Adipose tissue (tissue), 3 donors: Measurements from ENCODE around the gene ZNF628. TPM values are rescaled to one million over a fixed set of nuclear protein-coding genes. Genes with fewer than 3 reads are reported as not detected.

Experiments used
- H3K27ac ChIP-seq: one replicate; pipeline ENCODE4 v1.5.1; 2013; ENCODE audit warnings: low read depth, low read length
- WGBS, 3 donors: extraction: QIAGEN DNeasy Blood & Tissue Kit; methylation state at CpG; one replicate each; pipeline ENCODE4 v1.1.7; 2013; 5-methylcytosine and 5-hydroxymethylcytosine counted together
- polyA plus RNA-seq, 3 donors: library from polyadenylated mRNA; stranded (reverse); fragments of 200-250 nt; gene quantifications; one replicate each; pipeline ENCODE4 v1.2.3, GENCODE V29; 2013
- donor health status: healthy with polysubstance abuse.
- donor health status: Bipolar disorder and iron deficiency.
- donor health status: healthy.

The ZNF628 gene
- 1 to 10 TPM; 1.9 to 5.6 (median 4.0) TPM for polyA plus RNA-seq

- H3K27ac ChIP-seq: peak within 1 kb of the TSS; percentile 86
- 1% methylated on average over 51 to 61 of the region's 61 CpGs for WGBS, 3 donors
Observed at GRCh38 chr19:55476100-55476775, at the start of gene ZNF628. TSS of gene ZNF628 (plus strand) at chr19:55476617. CDS start at chr19:55479911, 3,294 bp downstream.

DNA sequence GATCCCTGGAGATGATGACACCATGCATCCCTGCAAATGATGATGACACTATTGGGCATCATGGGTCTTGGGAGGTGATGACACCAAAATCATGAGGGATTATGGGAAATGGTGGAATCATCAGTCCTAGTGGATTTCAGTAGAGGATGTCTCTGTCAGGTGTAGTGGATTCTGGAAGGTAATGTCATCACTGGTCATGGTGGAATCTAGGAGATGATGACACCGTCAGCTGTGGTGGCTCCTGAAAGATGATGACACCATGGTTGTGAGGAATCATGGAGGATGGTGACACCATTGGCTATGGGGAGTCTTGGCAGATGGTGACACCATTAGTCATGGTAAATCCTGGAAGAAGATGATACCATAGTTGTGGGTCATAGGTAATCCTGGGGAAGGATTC lies 45.2 kb upstream of the ZNF628 start:
- H3K27ac ChIP-seq: no peak overlapping the region
- WGBS, 3 donors: 86 to 94% (median 92%) methylated on average over 1 of the region's 1 CpG

- H3K27ac ChIP-seq: no peak overlapping the region
- 81 to 86% (median 85%) methylated on average over 14 of the region's 14 CpGs for WGBS, 3 donors
Observed at GRCh38 chr19:55432241-55432959, 44.0 kb upstream of the ZNF628 start.

GRCh38 chr19:55433292-55433691 lies 43.1 kb upstream of the ZNF628 start:
- no peak overlapping the region for H3K27ac ChIP-seq
- 5 to 13% (median 10%) methylated on average over 42 to 48 of the region's 48 CpGs for WGBS, 3 donors

DNA sequence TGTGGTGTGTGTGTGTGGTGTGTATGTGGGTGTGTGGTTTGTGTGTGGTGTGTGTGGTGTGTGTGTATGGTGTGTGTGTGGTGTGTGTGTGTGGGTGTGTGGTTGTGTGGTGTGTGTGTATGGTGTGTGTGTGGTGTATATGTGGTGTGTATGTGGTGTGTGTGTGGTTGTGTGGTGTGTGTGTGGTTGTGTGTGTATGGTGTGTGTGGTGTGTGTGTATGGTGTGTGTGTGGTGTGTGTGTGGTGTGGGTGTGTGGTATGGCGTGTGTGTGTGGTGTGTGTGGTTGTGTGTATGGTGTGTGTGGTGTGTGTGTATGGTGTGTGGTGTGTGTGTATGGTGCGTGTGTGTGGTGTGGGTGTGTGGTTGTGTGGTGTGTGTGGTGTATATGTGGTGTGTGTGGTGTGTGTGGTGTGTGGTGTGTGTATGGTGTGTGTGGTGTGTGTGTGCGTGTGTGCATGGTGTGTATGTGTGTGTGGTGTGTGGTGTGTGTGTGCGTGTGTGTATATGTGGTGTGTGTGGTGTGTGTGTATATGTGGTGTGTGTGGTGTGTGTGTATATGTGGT lies 42.0 kb upstream of the ZNF628 start:
- H3K27ac ChIP-seq: no peak overlapping the region
- 51 to 92% (median 82%) methylated on average over 4 of the region's 4 CpGs for WGBS, 3 donors

GRCh38 chr19:55435020-55435419 lies 41.4 kb upstream of the ZNF628 start:
- no peak overlapping the region for H3K27ac ChIP-seq
- WGBS, 3 donors: 84 to 98% (median 96%) methylated on average over 4 of the region's 4 CpGs

DNA sequence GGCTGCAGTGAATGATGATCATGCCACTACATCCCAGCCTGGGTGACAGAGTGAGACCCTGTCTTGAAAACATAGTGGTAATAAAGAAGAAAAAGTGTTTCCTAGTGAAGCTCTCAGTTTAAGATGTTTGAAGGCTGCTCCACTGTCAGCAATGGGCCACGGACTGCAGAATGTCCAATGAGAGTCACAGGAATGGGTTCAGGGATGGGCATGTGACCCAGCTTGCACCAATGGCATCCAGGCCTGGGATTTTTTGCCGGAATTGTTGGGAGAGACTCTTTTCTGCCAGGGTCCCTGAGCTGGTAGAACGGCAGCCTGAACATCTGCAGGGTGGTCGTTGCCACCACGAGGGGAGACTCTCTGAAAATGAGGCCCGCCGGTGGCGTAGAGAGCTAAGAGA lies 39.6 kb upstream of the ZNF628 start:
- WGBS, 3 donors: 39 to 49% (median 41%) methylated on average over 8 of the region's 8 CpGs
- H3K27ac ChIP-seq: no peak overlapping the region

DNA sequence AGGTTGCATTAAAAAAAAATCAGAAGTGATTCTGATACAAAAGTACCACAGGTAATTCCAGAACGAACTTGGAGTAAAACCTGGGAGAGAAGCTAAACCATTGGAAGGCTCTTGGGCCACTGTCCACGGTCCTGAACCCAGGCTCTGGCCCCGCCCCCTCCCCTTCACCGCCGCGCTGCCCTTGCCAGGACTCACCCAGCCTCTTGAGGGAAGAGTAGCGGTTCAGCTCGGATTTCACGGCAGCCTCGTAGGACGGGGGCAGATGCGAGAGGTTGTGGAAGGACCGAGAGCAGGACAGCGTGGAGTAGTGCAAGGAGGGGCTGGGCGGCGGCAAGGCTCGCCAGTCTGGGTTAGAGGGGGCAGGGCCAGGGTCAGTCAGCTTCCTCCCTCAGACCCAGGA lies 39.0 kb upstream of the ZNF628 start:
- no peak overlapping the region for H3K27ac ChIP-seq
- WGBS, 3 donors: 1 to 5% (median 1%) methylated on average over 14 to 17 of the region's 17 CpGs

- no peak overlapping the region for H3K27ac ChIP-seq
- 58 to 76% (median 76%) methylated on average over 5 of the region's 5 CpGs for WGBS, 3 donors
Observed at GRCh38 chr19:55439052-55439451, 37.4 kb upstream of the ZNF628 start.

- 9 to 10% (median 10%) methylated on average over 37 to 39 of the region's 39 CpGs for WGBS, 3 donors
- H3K27ac ChIP-seq: no peak overlapping the region
Observed at GRCh38 chr19:55440411-55441105, 35.9 kb upstream of the ZNF628 start.

- no peak overlapping the region for H3K27ac ChIP-seq
- 4 to 6% (median 5%) methylated on average over 21 of the region's 21 CpGs for WGBS, 3 donors
Observed at GRCh38 chr19:55441319-55441691, 35.1 kb upstream of the ZNF628 start.

- 2 to 4% (median 3%) methylated on average over 35 to 39 of the region's 39 CpGs for WGBS, 3 donors
- H3K27ac ChIP-seq: no peak overlapping the region
Observed at GRCh38 chr19:55441692-55442321, 34.6 kb upstream of the ZNF628 start.

DNA sequence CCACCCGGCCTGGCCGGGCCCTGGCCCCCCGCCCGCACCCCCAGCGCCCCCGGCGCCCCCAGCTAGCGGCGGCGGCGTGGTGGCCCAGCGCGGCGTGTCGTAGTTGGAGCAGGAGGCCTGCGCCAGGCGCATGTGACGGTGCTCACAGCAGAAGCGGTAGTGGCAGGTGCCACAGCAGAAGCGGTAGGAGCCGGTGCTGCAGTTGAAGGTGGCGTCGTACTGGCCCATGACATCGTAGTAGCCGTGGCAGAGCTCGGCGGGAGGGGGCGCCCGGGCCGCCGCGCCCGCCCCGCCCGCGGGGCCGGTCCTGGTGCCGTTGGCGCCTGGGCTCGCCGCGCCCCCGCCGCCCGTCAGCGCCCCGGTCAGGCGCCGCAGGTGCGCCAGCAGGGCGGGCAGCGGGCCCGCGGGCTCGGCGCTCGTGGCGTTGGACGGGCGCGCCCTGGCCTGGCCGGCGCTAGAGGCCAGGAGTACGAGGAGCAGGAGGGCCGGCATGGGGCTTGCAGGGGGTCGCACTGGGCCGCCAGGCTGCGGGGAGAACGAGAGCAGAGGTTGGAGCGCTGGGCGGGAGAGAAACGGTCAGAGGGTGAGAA lies 34.0 kb upstream of the ZNF628 start:
- WGBS, 3 donors: 1 to 4% (median 2%) methylated on average over 62 to 72 of the region's 72 CpGs
- H3K27ac ChIP-seq: no peak overlapping the region

- H3K27ac ChIP-seq: no peak within 1 kb of the TSS
- 2 to 4% (median 2%) methylated on average over 43 of the region's 43 CpGs for WGBS, 3 donors
Observed at GRCh38 chr19:55443045-55443823, 33.2 kb upstream of the ZNF628 start, which contains the start of gene SHISA7. TSS of gene SHISA7 (minus strand) at chr19:55443300. CDS start at chr19:55442863, 437 bp downstream.

DNA sequence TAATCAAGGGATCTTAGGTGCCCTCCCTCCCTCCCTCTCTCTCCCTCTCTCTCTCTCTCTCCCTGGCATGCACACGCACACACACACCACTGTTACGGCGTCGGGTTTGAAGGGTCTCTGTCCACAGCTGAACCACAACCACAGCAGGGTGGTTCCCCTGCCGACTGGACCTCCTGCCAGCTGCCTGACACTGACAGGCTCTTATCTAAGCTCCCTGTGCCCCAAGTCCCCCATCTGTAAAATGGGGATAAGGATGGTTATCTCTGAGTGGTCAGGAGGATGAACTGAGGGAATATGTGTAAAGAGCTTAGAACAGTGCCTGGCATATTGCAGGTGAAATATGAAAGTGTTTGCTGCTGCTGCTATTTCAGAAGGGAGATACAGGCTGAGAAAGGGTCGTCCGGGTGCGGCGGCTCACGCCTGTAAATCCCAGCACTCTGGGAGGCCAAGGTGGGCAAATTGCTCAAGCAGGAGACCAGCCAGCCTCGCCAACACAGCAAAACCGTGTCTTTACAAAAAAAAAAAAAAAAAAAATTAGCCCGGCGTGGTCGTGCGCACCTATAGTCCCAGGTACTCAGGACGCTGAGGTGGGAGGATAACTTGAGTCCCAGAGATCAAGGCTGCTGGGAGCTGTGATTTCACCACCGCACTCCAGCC lies 32.5 kb upstream of the ZNF628 start:
- no peak overlapping the region for H3K27ac ChIP-seq
- WGBS, 3 donors: 32 to 36% (median 34%) methylated on average over 18 of the region's 18 CpGs

DNA sequence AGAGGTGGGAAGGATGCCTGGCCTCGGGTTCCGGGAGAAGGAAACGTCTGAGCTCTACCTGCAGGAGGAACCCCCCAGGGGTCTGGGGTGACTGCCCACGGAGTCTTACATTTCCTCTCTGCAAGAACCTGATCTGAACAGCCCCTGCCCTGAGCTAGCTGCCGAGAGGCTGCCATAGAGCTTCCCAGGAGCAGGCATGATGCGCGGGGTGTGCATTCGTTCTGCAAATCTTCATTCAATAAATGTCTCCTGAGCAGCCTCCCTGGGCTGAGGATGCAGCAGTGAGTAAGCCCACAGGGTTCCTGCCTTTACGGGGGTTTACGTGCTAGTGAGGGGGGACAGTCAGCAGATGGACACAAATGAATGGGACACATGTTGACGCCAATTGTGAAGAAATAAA lies 31.8 kb upstream of the ZNF628 start:
- 40 to 44% (median 43%) methylated on average over 11 of the region's 11 CpGs for WGBS, 3 donors
- no peak overlapping the region for H3K27ac ChIP-seq

DNA sequence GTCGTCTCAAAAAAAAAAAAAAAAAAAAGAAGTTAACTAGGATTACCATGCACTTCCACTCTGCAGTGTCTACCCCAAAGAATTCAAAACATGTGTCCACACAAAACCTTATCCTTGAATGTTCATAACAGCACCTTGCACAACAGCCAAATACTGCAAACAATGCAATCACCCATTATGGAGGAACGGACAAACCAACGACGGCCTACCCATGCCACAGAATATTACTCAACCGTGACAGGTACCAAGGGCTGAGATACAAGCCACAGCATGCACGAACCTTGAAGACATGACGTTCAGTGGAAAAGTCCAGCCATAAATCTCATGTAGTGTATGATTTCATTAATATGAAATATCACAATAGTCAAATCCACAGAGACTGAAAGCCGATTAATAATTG lies 30.4 kb upstream of the ZNF628 start:
- H3K27ac ChIP-seq: no peak overlapping the region
- WGBS, 3 donors: 54 to 55% (median 54%) methylated on average over 8 of the region's 8 CpGs
